Smooth muscle cell of the pulmonary artery (primary cell): ENCODE results near the gene ZFP91. TPM values are rescaled to one million over a fixed set of nuclear protein-coding genes. Genes with fewer than 3 reads are reported as not detected.

Experiments used
- total RNA-seq: library from RNA; depleted of rRNA; stranded (reverse); fragments of >200 nt; gene quantifications from 2 replicates; pipeline ENCODE4 v1.2.3, GENCODE V29; 2014

ZFP91 gene, protein sequence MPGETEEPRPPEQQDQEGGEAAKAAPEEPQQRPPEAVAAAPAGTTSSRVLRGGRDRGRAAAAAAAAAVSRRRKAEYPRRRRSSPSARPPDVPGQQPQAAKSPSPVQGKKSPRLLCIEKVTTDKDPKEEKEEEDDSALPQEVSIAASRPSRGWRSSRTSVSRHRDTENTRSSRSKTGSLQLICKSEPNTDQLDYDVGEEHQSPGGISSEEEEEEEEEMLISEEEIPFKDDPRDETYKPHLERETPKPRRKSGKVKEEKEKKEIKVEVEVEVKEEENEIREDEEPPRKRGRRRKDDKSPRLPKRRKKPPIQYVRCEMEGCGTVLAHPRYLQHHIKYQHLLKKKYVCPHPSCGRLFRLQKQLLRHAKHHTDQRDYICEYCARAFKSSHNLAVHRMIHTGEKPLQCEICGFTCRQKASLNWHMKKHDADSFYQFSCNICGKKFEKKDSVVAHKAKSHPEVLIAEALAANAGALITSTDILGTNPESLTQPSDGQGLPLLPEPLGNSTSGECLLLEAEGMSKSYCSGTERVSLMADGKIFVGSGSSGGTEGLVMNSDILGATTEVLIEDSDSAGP
- 45.4 and 52.2 TPM in 2 replicates for total RNA-seq

DNA sequence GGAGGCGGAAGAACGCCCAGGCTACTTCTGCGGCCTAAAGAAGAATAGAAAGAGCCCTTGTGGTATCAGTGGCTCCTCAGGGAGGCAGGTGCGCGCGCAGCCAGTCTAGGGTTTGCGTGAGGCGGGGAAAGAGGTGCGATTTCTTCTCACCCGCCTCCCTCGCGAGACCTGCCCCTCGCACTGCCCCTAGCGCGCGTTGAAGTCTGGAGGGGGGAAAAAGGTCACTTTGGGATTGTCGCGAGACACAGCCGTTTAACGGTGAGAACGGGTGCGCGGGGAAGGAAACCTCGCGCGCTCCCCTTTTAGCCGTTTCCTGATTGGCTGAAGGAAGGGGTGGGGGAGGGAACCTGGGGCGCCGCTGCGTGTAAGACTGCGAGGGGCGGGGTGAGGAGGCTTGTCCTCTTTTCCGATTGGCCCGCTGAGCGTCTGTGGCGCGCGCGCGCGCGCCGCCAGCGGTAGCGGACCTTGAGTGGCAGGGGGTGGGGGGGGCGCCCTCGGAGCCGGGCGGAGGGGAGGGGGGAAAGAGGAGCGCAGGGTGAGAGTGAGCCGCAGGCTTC, at the start of gene ZFP91:
TSS of gene ZFP91 (plus strand) at position 429 of the 557 bp plus-strand sequence. CDS start 219 bp downstream, outside the sequence.

DNA sequence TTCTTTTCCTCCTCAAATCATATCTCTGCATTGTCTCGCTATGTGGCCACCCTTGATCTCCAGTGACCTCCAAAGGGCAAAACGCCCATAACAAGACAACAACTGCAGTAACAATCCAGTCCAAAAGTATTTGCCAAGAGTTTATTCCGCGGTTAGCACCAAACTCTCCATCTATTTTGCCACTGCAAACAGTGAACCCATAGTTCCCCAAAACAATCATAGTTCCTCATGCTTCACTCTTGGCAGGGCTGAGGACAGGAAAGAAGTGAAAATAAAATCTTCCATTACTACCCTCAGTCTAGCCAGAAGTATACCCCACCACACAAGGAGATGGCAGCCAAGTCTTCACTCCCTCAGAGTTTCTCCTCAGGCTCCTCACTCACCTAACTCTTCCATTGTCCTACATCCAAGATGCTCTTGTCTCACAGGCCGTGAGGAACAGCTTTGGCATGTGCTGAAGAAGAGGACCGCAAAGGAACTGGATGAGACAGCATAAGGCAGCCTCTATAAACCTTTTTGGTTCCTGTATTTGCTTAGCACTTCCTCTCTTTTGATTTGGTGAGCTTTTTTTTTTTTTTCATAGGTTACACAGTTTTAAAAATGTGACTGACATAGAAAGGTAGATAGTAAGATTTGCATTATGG, 3.4 kb upstream of the ZFP91 start, which contains the start of gene LPXN:
TSS of gene LPXN (minus strand) at position 480 of the 644 bp plus-strand sequence. CDS start at position 396, 84 bp downstream.

DNA sequence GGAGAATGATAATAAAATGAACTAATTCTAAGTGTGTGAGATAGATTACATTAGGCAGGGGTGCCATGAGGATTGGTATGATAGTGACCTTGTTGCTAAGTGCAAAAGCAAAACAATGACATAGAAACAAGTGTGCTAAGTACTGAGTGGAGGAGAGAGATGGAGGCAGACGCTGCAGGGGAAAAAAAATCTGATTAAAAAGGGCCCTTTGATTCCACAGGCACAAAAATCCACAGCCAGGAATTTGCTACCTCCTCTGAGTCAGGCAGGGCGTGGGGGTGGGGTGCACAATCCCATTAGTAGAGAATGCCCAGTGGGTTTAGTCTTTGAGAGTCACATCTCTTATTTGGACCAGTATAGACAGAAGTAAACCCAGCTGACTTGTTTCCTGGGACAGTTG, 43.5 kb downstream of the ZFP91 start, which contains the start of gene CNTF:
TSS of gene CNTF (plus strand) at position 322 of the 400 bp plus-strand sequence. CDS start 88 bp downstream, outside the sequence.

Other genes starting within 250 kb of the ZFP91 start
- not detected in 2 replicates for gene OR5B17, start 220.0 kb upstream of the ZFP91 start, total RNA-seq
- not detected in 2 replicates for gene OR5B3, start 172.2 kb upstream of the ZFP91 start, total RNA-seq
- gene OR5B2, start 150.9 kb upstream of the ZFP91 start, total RNA-seq: not detected in 2 replicates
- gene OR5B12, start 136.8 kb upstream of the ZFP91 start, total RNA-seq: not detected in 2 replicates
- gene OR5B21, start 71.0 kb upstream of the ZFP91 start, total RNA-seq: not detected in 2 replicates
- gene LPXN, start 3.2 kb upstream of the ZFP91 start, total RNA-seq: 2.3 and 7.2 TPM in 2 replicates
- gene CNTF, start 43.6 kb downstream of the ZFP91 start, total RNA-seq: 1.8 and 1.9 TPM in 2 replicates
- not detected in 2 replicates for gene GLYAT, start 152.9 kb downstream of the ZFP91 start, total RNA-seq